Right cardiac atrium (tissue), 5 donors: ENCODE results near the gene PRKCG. TPM values are rescaled to one million over a fixed set of nuclear protein-coding genes. Genes with fewer than 3 reads are reported as not detected.
"Not testable (repeated sequence)": the region's sequence is repeated elsewhere in the genome, so short reads cannot be mapped to it uniquely, and the experiment has no call there.

Experiments used
- ATAC-seq, 2 donors: fragments of 200-7000 bp; cut with Tn5 transposase; one replicate each; pipeline versions ENCODE4 v1.8.0 to v1.9.1; 2020; ENCODE audit warnings: moderate library complexity in 2 of 2, mild to moderate bottlenecking in 1 of 2
- DNase-seq, 3 donors: peaks; one replicate each; pipeline ENCODE4 v3.0.0-alpha.2; 2020
- H3K27ac ChIP-seq: one replicate; pipeline ENCODE4 v1.5.1; 2013; ENCODE audit warnings: mild to moderate bottlenecking, low read length, control low read depth, moderate library complexity
- H3K27me3 ChIP-seq: one replicate; pipeline ENCODE4 v1.6.1; 2013; ENCODE audit not compliant: control insufficient read depth, insufficient read depth
- H3K4me1 ChIP-seq: one replicate; pipeline ENCODE4 v1.6.1; 2013; ENCODE audit warnings: low read length; ENCODE audit not compliant: control insufficient read depth, insufficient read depth
- H3K4me3 ChIP-seq: one replicate; pipeline ENCODE4 v1.5.1; 2013; ENCODE audit warnings: low read length, control low read depth
- H3K9me3 ChIP-seq: one replicate; pipeline ENCODE4 v1.6.1; 2013; ENCODE audit warnings: low read length; ENCODE audit not compliant: control insufficient read depth
- WGBS: extraction: QIAGEN DNeasy Blood & Tissue Kit; methylation state at CpG from one replicate; pipeline ENCODE4 v1.1.7; 2013; 5-methylcytosine and 5-hydroxymethylcytosine counted together
- intact Hi-C, 4 donors: fragments of 100-400 bp; cut with DNase I; formaldehyde crosslinking; loops; one replicate each; pipeline versions ENCODE4 v1.11.0 to v1.14.0; 2022 to 2023
- polyA plus RNA-seq: library from polyadenylated mRNA; stranded (reverse); fragments of 200-250 nt; gene quantifications from one replicate; pipeline ENCODE4 v1.2.3, GENCODE V29; 2013
- total RNA-seq, 4 donors: library from RNA; stranded (reverse); fragmentation: NEBNext Ultra II Directional; extraction: Animal tissue kit (Norgen Biotek cat#: 25700); gene quantifications; one replicate each; pipeline ENCODE4 v1.2.1, GENCODE V29; 2021
- donor health status: healthy with polysubstance abuse.
- donor health status: DM: no; HTN: yes; CAD: no.
- donor health status: DM: no; HTN: no; CAD: no.
- donor health status: DM: no; HTN: yes; CAD: no; lungs with severe emphysema.
- donor health status: DM: yes; HTN: yes; CAD: no.

PRKCG gene
- total and polyA plus RNA-seq, 5 donors, result 0.02 TPM; not detected in 4

DNA sequence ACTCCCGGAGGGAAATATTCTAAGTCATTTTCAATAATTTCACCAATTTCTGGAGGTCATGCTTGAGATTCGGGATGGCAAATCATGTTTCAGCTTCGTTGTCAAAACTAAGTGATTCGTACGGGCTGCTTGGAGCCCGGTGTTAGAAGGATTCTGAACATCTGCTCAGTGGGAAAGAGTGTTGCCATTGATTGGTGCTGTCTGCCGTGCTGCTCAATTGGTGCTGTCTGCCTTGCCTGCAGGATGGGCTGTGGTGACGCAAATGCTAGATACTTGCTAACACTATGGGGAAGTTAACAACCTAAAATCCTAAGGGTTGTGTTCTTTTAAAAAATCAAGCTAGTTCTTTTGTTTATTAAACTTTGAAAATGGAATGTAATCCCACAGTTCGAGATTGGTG lies 63.4 kb downstream of the PRKCG start:
- H3K4me1 ChIP-seq, result no peaks in the 10 kb centered on the region
- H3K27me3 ChIP-seq, result no peaks in the 10 kb centered on the region
- intact Hi-C loops, result no loop called here
- WGBS, result 47% methylated on average over 9 of the region's 9 CpGs
- H3K4me3 ChIP-seq, result no peak overlapping the region
- no peaks in the 10 kb centered on the region for H3K9me3 ChIP-seq
- no peak overlapping the region for H3K27ac ChIP-seq
- no peak for DNase-seq
- ATAC-seq, result no peak

- no peaks in the 10 kb centered on the region for H3K9me3 ChIP-seq
- no peaks in the 10 kb centered on the region for H3K4me1 ChIP-seq
- H3K27ac ChIP-seq, result no peak overlapping the region
- no peak overlapping the region for H3K4me3 ChIP-seq
- no peaks in the 10 kb centered on the region for H3K27me3 ChIP-seq
- 98% methylated on average over 2 of the region's 2 CpGs for WGBS
- ATAC-seq (no peak), DNase-seq (no peak)
- intact Hi-C loops, result no loop called here
Observed at GRCh38 chr19:53945998-53946397, 64.0 kb downstream of the PRKCG start.

DNA sequence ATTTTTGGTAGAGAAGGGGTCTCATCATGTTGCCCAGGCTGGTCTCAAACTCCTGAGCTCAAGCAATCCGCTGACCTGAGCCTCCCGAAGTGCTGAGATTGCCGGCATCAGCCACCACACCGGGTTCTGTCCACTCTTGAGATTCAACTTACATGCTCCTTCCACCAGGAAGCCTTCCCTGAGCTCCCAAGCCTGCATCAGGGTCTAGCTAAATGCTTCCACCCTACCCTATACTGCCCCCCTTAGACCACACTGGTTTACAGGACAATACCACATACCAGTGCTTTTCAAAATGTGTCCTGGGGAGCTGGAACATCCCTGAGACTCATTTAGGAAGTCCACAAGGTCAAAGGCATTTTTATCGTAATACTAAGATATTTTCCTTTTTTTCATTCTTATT lies 65.6 kb downstream of the PRKCG start:
- H3K27me3 ChIP-seq, result no peaks in the 10 kb centered on the region
- ATAC-seq, result no peak
- 56% methylated on average over 5 of the region's 5 CpGs for WGBS
- no peak overlapping the region for H3K27ac ChIP-seq
- no peak overlapping the region for H3K4me3 ChIP-seq
- no peaks in the 10 kb centered on the region for H3K4me1 ChIP-seq
- no peak for DNase-seq
- intact Hi-C loops, result no loop called here
- no peaks in the 10 kb centered on the region for H3K9me3 ChIP-seq

GRCh38 chr19:53948611-53949010 lies 66.6 kb downstream of the PRKCG start:
- H3K9me3 ChIP-seq, ATAC-seq, H3K4me1 ChIP-seq, H3K4me3 ChIP-seq, DNase-seq, intact Hi-C loops, H3K27ac ChIP-seq, H3K27me3 ChIP-seq: not testable (repeated sequence)
- 74% methylated on average over 5 of the region's 5 CpGs for WGBS

DNA sequence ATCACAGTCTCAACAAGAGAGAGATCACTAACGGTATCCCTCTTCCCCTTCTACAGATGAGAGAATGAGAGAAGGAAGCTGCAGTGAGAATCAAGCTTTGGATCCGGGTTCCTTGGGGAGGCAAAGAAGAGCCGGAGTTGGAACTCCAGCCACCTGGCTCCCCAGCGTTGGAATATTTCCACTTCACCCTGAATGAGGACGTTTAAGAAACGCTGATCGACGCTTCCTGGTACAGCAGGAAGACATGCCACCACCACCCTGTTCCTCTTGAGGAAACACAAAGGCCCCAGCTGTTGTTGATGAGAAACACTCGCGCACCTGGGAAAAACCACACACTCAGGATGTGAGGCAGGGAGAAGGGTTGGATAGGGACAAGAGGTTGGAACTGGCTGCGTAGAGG lies 69.4 kb downstream of the PRKCG start:
- Histone ChIP-seq H3K4me1 (no peaks in the 10 kb centered on the region), H3K9me3 (no peaks in the 10 kb centered on the region), H3K4me3 (no peak overlapping the region), H3K27me3 (no peaks in the 10 kb centered on the region), H3K27ac (no peak overlapping the region)
- intact Hi-C loops, result no loop called here
- DNase-seq (no peak), ATAC-seq (no peak)
- 37% methylated on average over 11 of the region's 11 CpGs for WGBS

DNA sequence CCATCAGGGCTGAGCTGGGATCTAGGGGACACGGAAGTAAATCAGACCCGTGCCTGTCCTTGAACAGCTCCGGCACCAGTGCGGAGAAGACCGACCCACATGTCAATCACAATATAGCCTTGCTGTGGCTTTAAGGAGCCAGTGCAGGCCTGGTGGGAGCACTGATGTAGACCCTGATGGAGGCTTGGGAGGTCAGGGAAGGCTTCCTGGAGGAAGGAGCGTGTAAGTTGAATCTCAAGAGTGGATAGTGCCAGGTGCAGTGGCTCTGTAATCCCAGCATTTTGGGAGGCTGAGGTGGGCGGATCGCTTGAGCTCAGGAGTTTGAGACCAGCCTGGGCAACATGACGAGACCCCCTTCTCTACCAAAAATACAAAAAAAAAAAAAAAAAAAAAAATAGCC lies 70.0 kb downstream of the PRKCG start:
- 78% methylated on average over 9 of the region's 9 CpGs for WGBS
- intact Hi-C loops, result no loop called here
- Histone ChIP-seq H3K27ac (no peak overlapping the region), H3K4me1 (no peaks in the 10 kb centered on the region), H3K27me3 (no peaks in the 10 kb centered on the region), H3K9me3 (no peaks in the 10 kb centered on the region), H3K4me3 (no peak overlapping the region)
- no peak for DNase-seq
- ATAC-seq, result no peak

- Histone ChIP-seq H3K27ac (no peak overlapping the region), H3K4me1 (no peaks in the 10 kb centered on the region), H3K9me3 (no peaks in the 10 kb centered on the region), H3K4me3 (no peak overlapping the region), H3K27me3 (no peaks in the 10 kb centered on the region)
- intact Hi-C loops, result no loop called here
- WGBS, result 90% methylated on average over 8 of the region's 8 CpGs
- ATAC-seq, result no peak
- no peak for DNase-seq
Observed at GRCh38 chr19:53953383-53953782, 71.4 kb downstream of the PRKCG start.

Other genes with a start within 250 kb of the PRKCG start
- gene NLRP12, start 57.9 kb upstream of the PRKCG start, total RNA-seq, result under 1 TPM; 0.20 to 0.71 (median 0.58) TPM
- 0.20 TPM for gene NLRP12, start 57.9 kb upstream of the PRKCG start, polyA plus RNA-seq
- gene MYADM, start 14.3 kb upstream of the PRKCG start, total RNA-seq, result 100 to 1,000 TPM in 2 of 4 donors, 10 to 100 TPM in 2; 83.0 to 303 (median 113) TPM
- 110 TPM for gene MYADM, start 14.3 kb upstream of the PRKCG start, polyA plus RNA-seq
- gene CACNG7, start 27.1 kb downstream of the PRKCG start, total RNA-seq, result not detected
- gene CACNG7, start 27.1 kb downstream of the PRKCG start, polyA plus RNA-seq, result 0.05 TPM
- under 1 TPM; 0.06 to 0.31 (median 0.20) TPM for gene CACNG8, start 80.7 kb downstream of the PRKCG start, total RNA-seq
- 0.14 TPM for gene CACNG8, start 80.7 kb downstream of the PRKCG start, polyA plus RNA-seq
- not detected for gene CACNG6, start 109.4 kb downstream of the PRKCG start, total RNA-seq
- not detected for gene CACNG6, start 109.4 kb downstream of the PRKCG start, polyA plus RNA-seq
- gene VSTM1, start 181.7 kb downstream of the PRKCG start, total RNA-seq, result not detected
- not detected for gene VSTM1, start 181.7 kb downstream of the PRKCG start, polyA plus RNA-seq
- gene TARM1, start 199.2 kb downstream of the PRKCG start, total RNA-seq, result not detected
- not detected for gene TARM1, start 199.2 kb downstream of the PRKCG start, polyA plus RNA-seq
- 1 to 10 TPM in 2 of 4 donors, under 1 TPM in 2; 0.72 to 1.5 (median 1.1) TPM for gene OSCAR, start 218.6 kb downstream of the PRKCG start, total RNA-seq
- gene OSCAR, start 218.6 kb downstream of the PRKCG start, polyA plus RNA-seq, result 0.45 TPM
- gene NDUFA3, start 220.7 kb downstream of the PRKCG start, total RNA-seq, result 100 to 1,000 TPM; 264 to 472 (median 385) TPM
- 714 TPM for gene NDUFA3, start 220.7 kb downstream of the PRKCG start, polyA plus RNA-seq
- gene TFPT, start 233.5 kb downstream of the PRKCG start, total RNA-seq, result 10 to 100 TPM; 15.8 to 17.4 (median 16.8) TPM
- gene TFPT, start 233.5 kb downstream of the PRKCG start, polyA plus RNA-seq, result 19.8 TPM
- 10 to 100 TPM; 41.9 to 52.1 (median 43.7) TPM for gene PRPF31, start 233.6 kb downstream of the PRKCG start, total RNA-seq
- 43.0 TPM for gene PRPF31, start 233.6 kb downstream of the PRKCG start, polyA plus RNA-seq